Mesenchymal stem cell (in vitro differentiated cells and primary cell): ENCODE data around the gene CYP11A1.
"Not testable (repeated sequence)": the region's sequence is repeated elsewhere in the genome, so short reads cannot be mapped to it uniquely, and the experiment has no call there.

Source experiments
- DNase-seq: peaks from one replicate; pipeline ENCODE4 v3.0.0-alpha.2; 2013
- H2AFZ ChIP-seq: one replicate; pipeline ENCODE4 v1.6.1; 2013; ENCODE audit warnings: low read depth, mild to moderate bottlenecking, control low read depth, inconsistent platforms, low read length, moderate library complexity
- H2AK5ac ChIP-seq: 2 replicates; pipeline ENCODE4 v1.6.1; 2013; ENCODE audit warnings: low read length, moderate library complexity, mild to moderate bottlenecking, inconsistent platforms; ENCODE audit not compliant: severe bottlenecking
- H2BK120ac ChIP-seq: one replicate; pipeline ENCODE4 v1.6.1; 2013; ENCODE audit warnings: low read depth, mild to moderate bottlenecking, inconsistent platforms, low read length, moderate library complexity
- H2BK12ac ChIP-seq, 2 experiments: one replicate each; pipeline ENCODE4 v1.6.1; 2013; ENCODE audit warnings: inconsistent platforms in 2 of 2, low read length in 2 of 2, mild to moderate bottlenecking in 2 of 2, moderate library complexity in 2 of 2, control low read depth in 1 of 2
- H2BK15ac ChIP-seq: one replicate; pipeline ENCODE4 v1.6.1; 2013; ENCODE audit warnings: mild to moderate bottlenecking, low read depth, inconsistent platforms; ENCODE audit not compliant: poor library complexity, severe bottlenecking
- H2BK5ac ChIP-seq: 2 replicates; pipeline ENCODE4 v1.6.1; 2013; ENCODE audit warnings: low read depth, mild to moderate bottlenecking, low read length, control low read depth, inconsistent platforms; ENCODE audit not compliant: poor library complexity, severe bottlenecking
- H3K14ac ChIP-seq, 2 experiments: one replicate each; pipeline ENCODE4 v1.6.1; 2013; ENCODE audit warnings: inconsistent platforms in 2 of 2, low read length in 2 of 2, control low read depth in 1 of 2, mild to moderate bottlenecking in 1 of 2, moderate library complexity in 1 of 2
- H3K18ac ChIP-seq, 2 experiments: one replicate each; pipeline ENCODE4 v1.6.1; 2013; ENCODE audit warnings: inconsistent platforms in 2 of 2, low read length in 2 of 2, control low read depth in 1 of 2, low read depth in 1 of 2, mild to moderate bottlenecking in 1 of 2
- H3K23ac ChIP-seq, 2 experiments: one replicate each; pipeline ENCODE4 v1.6.1; 2013; ENCODE audit warnings: inconsistent platforms in 2 of 2, low read length in 2 of 2, mild to moderate bottlenecking in 2 of 2, moderate library complexity in 2 of 2, control low read depth in 1 of 2
- H3K27ac ChIP-seq: 2 replicates; pipeline ENCODE4 v1.5.1; 2013; ENCODE audit warnings: mild to moderate bottlenecking, moderate library complexity, low read length, control low read depth, inconsistent platforms; ENCODE audit not compliant: poor library complexity, severe bottlenecking
- H3K27me3 ChIP-seq, 2 experiments: 2 replicates each; pipeline versions ENCODE4 v1.6.1 to v1.7.0; 2013; ENCODE audit warnings: low read length in 2 of 2, mild to moderate bottlenecking in 2 of 2, moderate library complexity in 2 of 2, control low read depth in 1 of 2, inconsistent platforms in 1 of 2; ENCODE audit not compliant: control insufficient read depth in 1 of 2, insufficient read depth in 1 of 2
- H3K36me3 ChIP-seq, 2 experiments: 2 replicates each; pipeline versions ENCODE4 v1.6.1 to v1.7.0; 2013; ENCODE audit warnings: low read length in 2 of 2, control low read depth in 1 of 2, inconsistent platforms in 1 of 2, low read depth in 1 of 2, mild to moderate bottlenecking in 1 of 2; ENCODE audit not compliant: insufficient read depth in 2 of 2, control insufficient read depth in 1 of 2
- H3K4ac ChIP-seq, 2 experiments: one replicate each; pipeline ENCODE4 v1.6.1; 2013; ENCODE audit warnings: inconsistent platforms in 2 of 2, low read length in 2 of 2, mild to moderate bottlenecking in 2 of 2, moderate library complexity in 2 of 2, control low read depth in 1 of 2, low read depth in 1 of 2
- H3K4me1 ChIP-seq: 2 replicates; pipeline ENCODE4 v1.6.1; 2013; ENCODE audit warnings: low read depth, low read length, control low read depth; ENCODE audit not compliant: control insufficient read depth, insufficient read depth
- H3K4me2 ChIP-seq: 2 replicates; pipeline ENCODE4 v1.6.1; 2013; ENCODE audit warnings: low read length, mild to moderate bottlenecking, inconsistent platforms; ENCODE audit not compliant: poor library complexity, severe bottlenecking
- H3K4me3 ChIP-seq, 2 experiments: 2 replicates each; pipeline versions ENCODE4 v1.5.1 to v1.7.0; 2013; ENCODE audit warnings: low read length in 2 of 2, mild to moderate bottlenecking in 2 of 2, control low read depth in 1 of 2, low read depth in 1 of 2; ENCODE audit not compliant: insufficient read depth in 1 of 2
- H3K79me1 ChIP-seq: replicated peaks from 2 replicates; pipeline ENCODE4 v1.6.1; 2013; ENCODE audit warnings: mild to moderate bottlenecking, control low read depth, low read length, inconsistent platforms; ENCODE audit not compliant: poor library complexity, severe bottlenecking
- H3K9ac ChIP-seq: 2 replicates; pipeline ENCODE4 v1.7.0; 2013; ENCODE audit warnings: mild to moderate bottlenecking, low read length, moderate library complexity
- H3K9me3 ChIP-seq: 2 replicates; pipeline ENCODE4 v1.7.0; 2013; ENCODE audit warnings: mild to moderate bottlenecking, low read length; ENCODE audit not compliant: control insufficient read depth
- H4K8ac ChIP-seq: one replicate; pipeline ENCODE4 v1.6.1; 2013; ENCODE audit warnings: inconsistent platforms, mild to moderate bottlenecking, low read length, moderate library complexity
- H4K91ac ChIP-seq: one replicate; pipeline ENCODE4 v1.6.1; 2013; ENCODE audit warnings: mild to moderate bottlenecking, low read length, inconsistent platforms
- whole genome bisulfite sequencing: methylation state at CpG from one replicate; pipeline ENCODE4 v1.1.7; 2013; ENCODE audit warnings: mixed read lengths; 5-methylcytosine and 5-hydroxymethylcytosine counted together

The CYP11A1 gene

GRCh38 chr15:74392451-74392830 lies 25.0 kb upstream of the CYP11A1 start:
- H4K91ac ChIP-seq, result no peak overlapping the region
- H2BK5ac ChIP-seq, result no peak overlapping the region
- no peak overlapping the region for H2BK12ac ChIP-seq
- H3K79me1 ChIP-seq, result peaks cover 2% of the 10 kb centered on the region
- no peak overlapping the region for H3K4me2 ChIP-seq
- H2AFZ ChIP-seq, result no peak overlapping the region
- no peak overlapping the region for H3K23ac ChIP-seq
- H3K27ac ChIP-seq, result no peak overlapping the region
- no peaks in the 10 kb centered on the region for H3K9me3 ChIP-seq
- peak overlapping the region; percentile 77 for H3K9ac ChIP-seq
- H3K4me3 ChIP-seq, result peak overlapping the region in 1 of 2 experiments; percentile 37
- WGBS, result 62% methylated on average over 8 of the region's 8 CpGs
- no peak for DNase-seq
- no peak overlapping the region for H2BK120ac ChIP-seq
- H3K27me3 ChIP-seq, result no peaks in the 10 kb centered on the region
- no peak overlapping the region for H2BK15ac ChIP-seq
- H4K8ac ChIP-seq, result no peak overlapping the region
- no peak overlapping the region for H3K4ac ChIP-seq
- no peaks in the 10 kb centered on the region for H3K36me3 ChIP-seq
- peaks cover 52% of the 10 kb centered on the region for H3K4me1 ChIP-seq
- no peak overlapping the region for H3K18ac ChIP-seq
- no peak overlapping the region for H3K14ac ChIP-seq
- no peak overlapping the region for H2AK5ac ChIP-seq

GRCh38 chr15:74391582-74392450 lies 24.4 kb upstream of the CYP11A1 start:
- Histone ChIP-seq H3K27me3 (no peaks in the 10 kb centered on the region), H2BK120ac (no peak overlapping the region), H2AK5ac (peak overlapping the region; percentile 38), H3K4me1 (peaks cover 50% of the 10 kb centered on the region), H3K9me3 (no peaks in the 10 kb centered on the region), H3K14ac (peak overlapping the region in 1 of 2 experiments; percentile 82), H3K18ac (no peak overlapping the region), H3K4ac (no peak overlapping the region), H4K91ac (no peak overlapping the region), H2AFZ (no peak overlapping the region), H2BK15ac (no peak overlapping the region), H3K36me3 (no peaks in the 10 kb centered on the region), H3K79me1 (peaks cover 2% of the 10 kb centered on the region), H3K4me2 (no peak overlapping the region), H3K9ac (peak overlapping the region; percentile 77), H2BK5ac (no peak overlapping the region), H3K23ac (no peak overlapping the region), H3K27ac (no peak overlapping the region), H3K4me3 (peak overlapping the region in 1 of 2 experiments; percentile 37), H4K8ac (no peak overlapping the region), H2BK12ac (no peak overlapping the region)
- no peak for DNase-seq
- WGBS, result 78% methylated on average over 9 of the region's 9 CpGs

DNA sequence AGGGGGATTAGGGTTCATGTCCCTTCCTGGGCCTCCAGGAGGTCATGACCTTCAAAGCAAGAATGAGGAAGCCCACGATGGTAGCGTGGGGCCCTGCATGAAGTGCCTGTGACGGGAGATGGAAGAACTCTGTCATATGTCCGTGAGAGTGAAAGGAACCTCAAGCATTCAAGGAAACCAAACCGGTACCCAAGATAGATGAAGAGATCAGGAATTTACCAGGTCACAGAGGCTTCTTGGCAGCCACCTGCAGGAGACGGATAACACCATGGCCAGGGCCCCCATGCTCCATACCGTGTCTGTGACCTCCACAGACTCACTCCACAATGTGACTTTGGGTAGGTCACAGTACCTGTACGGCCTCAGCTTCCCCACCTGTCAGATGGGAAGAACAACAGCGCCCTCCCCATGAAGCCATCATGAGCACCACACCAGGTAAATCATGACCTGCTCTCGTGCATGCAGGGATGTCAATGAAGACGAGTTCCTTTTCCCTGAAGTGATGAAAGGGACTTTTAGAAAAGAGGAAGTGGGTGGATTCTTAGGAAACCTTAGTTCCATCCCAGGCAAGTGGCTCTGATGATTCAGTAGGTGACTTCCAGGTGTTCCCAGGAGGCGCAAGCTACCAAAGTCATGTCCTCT lies 23.3 kb upstream of the CYP11A1 start:
- Histone ChIP-seq H3K4me1 (peaks cover 50% of the 10 kb centered on the region), H3K27me3 (no peaks in the 10 kb centered on the region), H3K4me2 (no peak overlapping the region), H3K9me3 (no peaks in the 10 kb centered on the region), H3K27ac (no peak overlapping the region), H3K23ac (no peak overlapping the region), H3K36me3 (no peaks in the 10 kb centered on the region), H3K9ac (no peak overlapping the region), H2BK15ac (no peak overlapping the region), H2BK120ac (no peak overlapping the region), H3K14ac (no peak overlapping the region), H2AK5ac (no peak overlapping the region), H3K79me1 (peaks cover 2% of the 10 kb centered on the region), H3K18ac (no peak overlapping the region), H3K4me3 (no peak overlapping the region), H4K91ac (no peak overlapping the region), H3K4ac (no peak overlapping the region), H2BK5ac (no peak overlapping the region), H4K8ac (no peak overlapping the region), H2AFZ (no peak overlapping the region), H2BK12ac (no peak overlapping the region)
- DNase-seq, result no peak
- 91% methylated on average over 12 of the region's 12 CpGs for WGBS

- H3K4me2 ChIP-seq, H3K27me3 ChIP-seq, H2BK120ac ChIP-seq, H4K91ac ChIP-seq, H3K79me1 ChIP-seq, H2BK12ac ChIP-seq, H3K14ac ChIP-seq, H3K4me3 ChIP-seq, H4K8ac ChIP-seq, H3K23ac ChIP-seq, H3K9me3 ChIP-seq, H3K27ac ChIP-seq, H3K18ac ChIP-seq, H2BK5ac ChIP-seq, H2AFZ ChIP-seq, H2AK5ac ChIP-seq, H2BK15ac ChIP-seq, H3K9ac ChIP-seq, DNase-seq, H3K36me3 ChIP-seq, H3K4ac ChIP-seq: not testable (repeated sequence)
- peaks cover 50% of the 10 kb centered on the region for H3K4me1 ChIP-seq
- WGBS, result 86% methylated on average over 11 of the region's 11 CpGs
Measured at GRCh38 chr15:74390049-74390646, 22.7 kb upstream of the CYP11A1 start.
